ENCODE results near the gene PRDX5. TPM values are rescaled to one million over a fixed set of nuclear protein-coding genes. Genes with fewer than 3 reads are reported as not detected.

The PRDX5 gene
- total RNA-seq, 1 experiment from 2014 or later: 228 TPM

DNA sequence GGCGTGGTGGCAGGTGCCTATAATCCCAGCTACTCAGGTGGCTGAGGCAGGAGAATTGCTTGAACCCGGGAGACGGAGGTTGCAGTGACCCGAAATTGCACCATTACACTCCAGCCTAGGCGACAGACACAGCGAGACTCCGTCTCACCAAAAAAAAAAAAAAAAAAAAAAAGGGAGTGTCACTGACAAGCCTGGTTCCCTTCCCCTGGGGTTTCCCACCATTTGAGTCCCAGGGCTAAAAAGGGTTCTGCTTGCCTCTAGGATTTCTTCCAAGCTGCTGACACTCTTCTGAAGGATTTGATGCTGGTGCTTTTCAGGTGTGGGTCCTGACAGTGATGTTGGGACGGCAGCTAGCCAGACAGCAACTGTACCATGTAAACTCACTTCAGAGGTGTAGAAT, 20.8 kb downstream of the PRDX5 start:
- H3K36me3 Mint-ChIP-seq (ENCODE audit: insufficient read depth in 1 of 3, low read depth in 3 of 3): no peaks in the 10 kb centered on the region
- no peak overlapping the region for H3K27ac Mint-ChIP-seq
- Histone ChIP-seq H4K8ac (replicated peaks; ENCODE audit: insufficient read length, low read depth, low read length) (no peak overlapping the region), H3K9me3 (ENCODE audit: control insufficient read depth, low read depth, low read length) (no peaks in the 10 kb centered on the region), H2BK20ac (ENCODE audit: low read depth, low read length, poor library complexity, severe bottlenecking) (no peak overlapping the region), H2BK12ac (ENCODE audit: insufficient read length, low read depth, low read length) (no peak overlapping the region), H3K4me1 (ENCODE audit: insufficient read depth, low read length) (no peaks in the 10 kb centered on the region; the same call in 1 of the 2 replicates), H4K5ac (ENCODE audit: insufficient read length, low read depth, low read length) (no peak overlapping the region), H3K27ac (ENCODE audit: insufficient read length, low read depth, low read length) (no peak overlapping the region), H3K23ac (ENCODE audit: insufficient read length, low read depth, low read length) (no peak overlapping the region), H3T11ph (ENCODE audit: low read length) (no peak overlapping the region), H3K27me3 (ENCODE audit: insufficient read depth, low read length) (no peaks in the 10 kb centered on the region), H3K23me2 (ENCODE audit: insufficient read length, low read depth, low read length, poor library complexity, severe bottlenecking) (peaks cover 17% of the 10 kb centered on the region), H2AK5ac (ENCODE audit: insufficient read length, low read length) (no peak overlapping the region), H4K20me1 (ENCODE audit: control insufficient read depth, insufficient read depth, insufficient read length) (peaks cover 3% of the 10 kb centered on the region), H2BK15ac (ENCODE audit: low read depth, low read length) (no peak overlapping the region), H2BK120ac (ENCODE audit: low read depth, low read length, poor library complexity, severe bottlenecking) (no peak overlapping the region), H3K4ac (ENCODE audit: low read depth, low read length) (no peak overlapping the region), H3K14ac (ENCODE audit: insufficient read depth, low read length) (no peak overlapping the region), H3K79me2 (ENCODE audit: insufficient read depth, low read length) (no peaks in the 10 kb centered on the region), H2BK5ac (ENCODE audit: insufficient read length, low read length) (no peak overlapping the region), H3K4me2 (ENCODE audit: insufficient read depth, insufficient read length, low read length) (no peak overlapping the region), H3K18ac (ENCODE audit: insufficient read length, low read depth, low read length) (no peak overlapping the region), H4K91ac (ENCODE audit: insufficient read length, low read depth, low read length) (no peak overlapping the region), H2AFZ (ENCODE audit: low read length) (no peak overlapping the region), H3K56ac (ENCODE audit: insufficient read length, low read depth, low read length) (no peak overlapping the region), H3K9ac (ENCODE audit: extremely low read depth, insufficient read length, low read length) (no peak overlapping the region), H3K79me1 (ENCODE audit: insufficient read depth, low read depth, low read length, poor library complexity, severe bottlenecking) (no peaks in the 10 kb centered on the region)
- DNase-seq: no peak
- H3K4me3 Mint-ChIP-seq: 0 out of 5 replicates have a peak overlapping the region, but pooled peaks of 1 of the 2 experiments have one; percentile 17
- WGBS (ENCODE audit: extremely low coverage, insufficient read length, low lambda C conversion rate): no CpG with 5 or more reads among the region's 8 CpGs
- TF ChIP-seq CTCF (conservative IDR thresholded peaks at IDR 0.05): no peak
- no peaks in the 10 kb centered on the region for H3K9me3 Mint-ChIP-seq
- H3K27me3 Mint-ChIP-seq (ENCODE audit: low read depth): peaks cover 17% of the 10 kb centered on the region
- peaks cover 7 to 35% of the 10 kb centered on the region in 2 experiments for H3K4me1 Mint-ChIP-seq
